D341Med (cell line): ENCODE measurements around the gene CEP104.

ENCODE experiments used
- DNase-seq: peaks from one replicate; pipeline ENCODE4 v3.0.0; 2012; ENCODE audit warnings: low spot score

Gene CEP104

DNA sequence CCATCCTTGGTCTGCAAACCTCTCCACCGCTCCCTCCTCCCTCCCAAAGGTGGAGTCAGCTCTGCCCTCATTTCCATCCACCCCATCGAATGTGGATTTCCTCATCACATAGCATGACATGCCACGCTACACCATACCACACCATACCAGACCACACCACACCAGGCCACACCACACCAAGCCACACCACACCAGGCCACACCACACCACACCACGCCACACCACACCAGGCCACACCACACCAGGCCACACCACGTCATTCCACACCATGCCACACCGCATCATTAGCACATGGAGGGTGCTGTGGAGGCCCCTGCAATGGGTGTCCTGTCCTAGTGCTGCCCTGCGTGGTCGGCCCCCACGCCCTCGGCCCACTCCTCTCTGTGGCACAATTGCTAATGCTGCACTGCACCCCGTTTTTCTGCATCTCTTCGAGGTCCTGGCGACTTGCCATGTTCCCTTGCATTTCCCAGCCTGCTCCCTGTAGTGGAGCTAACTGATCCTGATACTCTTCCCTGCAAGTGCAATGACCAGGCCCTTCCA lies 11.5 kb upstream of the CEP104 start:
- no peak for DNase-seq

DNA sequence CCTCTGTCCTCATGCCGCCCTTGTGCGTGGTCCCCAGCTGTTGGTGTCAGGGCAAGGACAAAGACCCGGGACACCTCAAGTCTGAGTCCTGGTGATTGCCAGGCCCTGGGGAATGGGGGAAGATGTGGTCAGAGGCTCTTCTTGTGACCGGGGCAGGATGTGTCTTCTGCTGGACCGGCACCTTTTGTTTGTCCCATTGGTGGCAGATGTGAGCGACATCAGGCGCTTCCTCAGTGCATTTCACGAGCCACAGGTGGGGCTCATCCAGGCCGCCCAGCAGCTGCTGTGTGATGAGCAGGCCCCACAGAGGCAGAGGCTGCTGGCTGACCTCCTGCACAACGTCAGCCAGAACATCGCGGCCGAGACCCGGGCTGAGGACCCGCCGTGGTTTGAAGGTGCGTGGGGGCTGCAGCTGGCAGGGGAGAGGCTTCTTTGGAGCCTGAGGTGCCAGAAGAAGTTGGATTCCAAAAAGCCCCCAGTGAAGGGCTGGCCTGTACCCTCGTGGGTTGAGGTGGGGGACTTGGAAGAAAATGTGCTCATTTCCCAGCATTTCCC lies 8.7 kb upstream of the CEP104 start:
- DNase-seq = no peak

DNA sequence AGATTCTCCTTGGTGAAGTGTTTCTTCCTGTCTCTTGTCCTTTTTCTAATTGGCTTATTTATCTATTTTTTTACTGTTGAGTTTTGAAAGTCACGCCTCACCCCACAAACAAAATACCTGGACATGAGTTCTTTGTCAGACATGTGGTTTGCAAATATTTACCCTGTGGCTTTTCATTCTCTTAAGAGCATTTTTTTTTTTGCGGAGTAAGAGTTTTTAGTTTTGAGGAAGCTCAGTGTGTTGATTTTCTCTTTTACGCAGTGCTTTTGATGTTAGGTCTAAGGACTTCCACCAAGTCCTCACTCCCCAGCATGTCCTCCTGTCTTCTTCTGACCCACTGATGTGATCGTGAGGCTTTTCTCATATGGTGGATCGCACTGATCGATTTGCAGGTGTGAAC lies 7.9 kb upstream of the CEP104 start:
- no peak for DNase-seq

GRCh38 chr1:3863231-3863935 lies 6.4 kb upstream of the CEP104 start:
- no peak for DNase-seq

GRCh38 chr1:3858231-3858981 lies 1.4 kb upstream of the CEP104 start:
- DNase-seq = peak; percentile 65

DNA sequence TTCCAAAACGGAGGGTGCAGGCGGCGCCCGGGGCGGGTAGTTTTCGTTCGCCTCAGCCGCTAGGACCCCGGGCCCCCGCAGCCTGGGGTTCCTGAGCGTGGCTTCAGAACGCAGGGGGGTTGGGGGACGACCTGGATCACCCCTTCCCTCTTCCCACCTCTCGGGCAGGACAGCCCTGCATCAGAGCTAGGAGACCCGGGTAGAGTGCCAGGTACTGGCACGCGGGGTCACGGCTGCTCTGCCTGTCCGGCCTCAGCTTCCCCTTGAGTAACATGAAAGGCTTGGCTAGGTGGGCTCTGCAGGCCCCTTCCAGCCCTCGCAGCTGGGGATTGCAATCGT lies 749 bp upstream of the CEP104 start:
- DNase-seq = no peak

DNA sequence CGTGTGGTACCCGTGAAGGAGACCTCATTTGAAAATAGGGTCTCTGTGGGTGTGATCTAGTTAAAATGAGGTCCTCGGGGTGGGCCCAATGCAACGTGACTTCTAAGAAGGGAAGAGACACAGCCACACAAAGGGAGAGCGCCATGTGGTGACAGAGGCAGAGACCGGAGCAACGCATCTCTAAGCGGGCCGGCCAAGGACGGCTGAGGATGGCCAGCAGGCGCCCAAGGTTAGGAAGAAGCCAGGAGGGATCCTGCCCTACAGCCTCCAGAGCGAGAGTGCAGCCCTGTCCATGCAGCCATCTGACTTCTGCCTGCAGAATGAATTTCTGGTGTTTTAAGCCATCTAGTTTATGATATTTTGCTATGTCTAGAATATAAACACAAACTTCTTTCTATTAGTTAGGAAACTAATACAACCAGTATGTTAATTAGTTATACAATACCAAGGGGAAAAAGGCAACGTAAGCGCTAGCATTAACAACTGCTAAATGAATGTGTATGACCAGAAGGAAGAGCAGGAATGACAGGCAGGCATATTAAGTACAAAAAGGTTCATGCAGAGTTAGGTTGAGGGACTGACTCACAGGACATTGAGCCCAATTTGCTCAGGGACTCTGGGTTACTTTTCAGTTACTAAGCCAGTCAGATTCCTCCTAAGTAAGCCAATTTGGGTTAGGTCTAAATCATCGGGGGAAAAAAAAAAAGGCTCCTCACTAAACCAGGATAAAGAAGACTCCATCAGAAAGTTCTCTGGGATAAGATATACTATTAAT lies 4.1 kb downstream of the CEP104 start:
- DNase-seq = no peak

GRCh38 chr1:3852091-3852490 lies 4.9 kb downstream of the CEP104 start:
- DNase-seq = no peak

DNA sequence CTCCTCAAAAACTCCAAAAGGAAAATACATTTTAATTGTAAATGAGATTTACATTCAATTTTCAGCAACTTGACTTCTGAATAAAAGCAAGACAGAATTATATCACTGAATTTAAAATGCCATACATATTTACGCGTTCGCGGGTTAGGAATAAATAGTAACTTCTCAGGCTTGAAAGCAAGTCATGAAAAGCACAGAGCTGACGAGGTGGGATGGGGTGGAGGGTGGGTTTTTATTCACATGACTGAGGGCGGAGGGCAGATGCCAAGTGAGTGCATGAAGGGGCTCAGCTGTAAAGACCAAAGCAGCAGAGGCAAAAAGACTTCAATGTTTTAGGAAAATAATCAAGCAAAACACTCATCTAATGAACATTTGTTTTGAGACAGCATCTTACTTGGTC lies 5.7 kb downstream of the CEP104 start:
- no peak for DNase-seq

GRCh38 chr1:3850857-3851256 lies 6.2 kb downstream of the CEP104 start:
- no peak for DNase-seq

GRCh38 chr1:3847081-3847480 lies 9.9 kb downstream of the CEP104 start:
- no peak for DNase-seq

GRCh38 chr1:3846541-3846940 lies 10.5 kb downstream of the CEP104 start:
- no peak for DNase-seq

- no peak for DNase-seq
These were observed 14.1 kb downstream of the CEP104 start for GRCh38 chr1:3842912-3843311.

DNA sequence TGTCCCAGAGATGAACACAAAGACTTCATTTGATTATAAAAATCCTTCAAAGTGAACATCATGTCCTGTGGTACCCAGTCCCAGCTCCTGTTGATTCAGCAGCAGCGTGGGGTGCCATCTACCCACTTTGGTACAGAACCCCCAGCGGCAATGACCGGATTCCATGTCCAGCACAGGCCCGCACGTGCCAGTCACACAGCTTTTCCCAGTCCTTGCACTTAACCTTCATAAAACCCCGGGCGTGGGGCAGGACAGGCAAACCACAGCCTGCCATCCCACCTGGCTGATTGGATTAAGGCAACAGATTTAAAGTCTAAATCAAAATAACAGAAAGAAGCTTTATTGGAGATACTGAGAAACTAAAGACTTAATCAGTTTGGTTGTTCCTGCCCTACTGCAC lies 15.5 kb downstream of the CEP104 start:
- DNase-seq = no peak

GRCh38 chr1:3838788-3839187 lies 18.2 kb downstream of the CEP104 start:
- no peak for DNase-seq

DNA sequence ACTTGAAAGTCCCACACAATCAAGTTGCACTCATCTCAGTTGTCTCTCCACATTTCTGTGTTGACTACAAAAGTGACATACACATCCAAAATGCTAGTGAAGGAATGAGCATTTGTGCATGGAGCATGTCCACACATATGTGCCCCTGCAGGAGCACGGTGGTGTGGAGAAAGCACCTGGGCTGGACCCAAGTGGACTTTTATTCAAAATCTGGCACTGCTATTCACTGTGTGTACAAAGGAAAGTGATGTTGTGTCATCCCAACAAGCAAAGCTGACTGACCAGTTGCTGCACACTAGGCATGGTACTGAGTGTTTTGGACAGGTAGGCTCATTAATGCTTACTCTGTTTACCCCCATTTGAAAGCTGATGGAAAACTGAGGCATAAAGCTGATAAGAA lies 19.3 kb downstream of the CEP104 start:
- no peak for DNase-seq

GRCh38 chr1:3837200-3837599 lies 19.8 kb downstream of the CEP104 start:
- no peak for DNase-seq

DNA sequence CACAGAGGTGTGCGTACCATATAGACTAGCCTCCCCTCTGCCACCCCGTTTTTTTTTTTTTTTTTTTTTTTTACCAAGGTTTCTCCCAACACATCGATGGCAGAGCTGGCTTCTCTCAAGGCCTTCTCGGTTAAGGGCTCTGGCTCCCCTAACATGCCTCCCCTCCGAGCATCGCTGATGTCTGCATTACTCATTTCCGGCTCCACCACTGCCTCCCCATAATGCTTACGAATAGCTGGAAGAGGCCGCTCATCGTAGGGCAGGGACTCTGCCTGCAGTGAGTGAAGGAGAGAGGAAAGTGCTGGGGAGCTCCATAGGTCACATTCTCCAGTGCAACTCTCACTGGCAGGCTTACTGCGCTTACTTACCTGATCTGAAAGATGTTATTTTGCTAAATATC lies 20.6 kb downstream of the CEP104 start:
- no peak for DNase-seq

DNA sequence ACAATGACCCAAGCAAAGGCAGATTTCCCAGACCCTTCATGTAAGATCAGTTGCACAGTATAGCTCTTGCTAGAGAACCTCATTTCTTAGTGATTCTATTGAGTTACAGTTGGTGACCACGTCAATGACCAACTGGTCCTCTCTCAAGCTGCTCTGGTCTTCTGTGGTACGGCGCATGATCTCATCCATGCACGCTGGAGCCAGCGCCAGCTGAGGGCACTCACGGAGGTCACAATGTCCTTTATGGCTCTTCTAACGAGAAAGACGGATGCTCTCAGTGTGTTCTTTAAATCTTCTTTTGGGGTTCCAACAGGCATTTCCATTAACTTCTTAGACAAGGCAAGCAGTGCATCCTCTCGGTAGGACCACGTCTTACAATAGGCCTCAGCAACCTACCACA lies 22.3 kb downstream of the CEP104 start:
- no peak for DNase-seq

GRCh38 chr1:3831689-3832088 lies 25.3 kb downstream of the CEP104 start:
- DNase-seq = no peak

DNA sequence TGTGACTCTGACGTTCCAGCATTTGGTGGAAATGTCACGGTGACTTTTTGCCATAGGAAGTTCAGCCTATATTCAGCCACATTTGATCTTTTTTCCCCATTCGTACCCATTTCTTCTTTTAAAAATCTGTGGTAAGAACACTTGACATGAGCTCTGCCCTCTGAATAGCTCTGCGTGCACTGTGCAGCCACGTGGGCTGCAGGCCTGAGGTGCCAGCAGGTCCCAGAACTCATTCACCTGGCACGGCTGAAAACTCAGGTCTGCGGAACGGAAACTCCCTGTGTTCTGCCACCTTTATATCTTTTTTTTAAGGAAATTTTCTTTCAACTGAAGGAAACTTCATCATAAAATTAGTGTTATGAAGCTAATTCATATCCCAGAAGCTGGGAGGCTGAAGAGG lies 28.6 kb downstream of the CEP104 start:
- DNase-seq = no peak

GRCh38 chr1:3827813-3828307 lies 29.2 kb downstream of the CEP104 start:
- peak; percentile 50 for DNase-seq
